ENCODE measurements around the gene RPP38.

RPP38 gene, protein sequence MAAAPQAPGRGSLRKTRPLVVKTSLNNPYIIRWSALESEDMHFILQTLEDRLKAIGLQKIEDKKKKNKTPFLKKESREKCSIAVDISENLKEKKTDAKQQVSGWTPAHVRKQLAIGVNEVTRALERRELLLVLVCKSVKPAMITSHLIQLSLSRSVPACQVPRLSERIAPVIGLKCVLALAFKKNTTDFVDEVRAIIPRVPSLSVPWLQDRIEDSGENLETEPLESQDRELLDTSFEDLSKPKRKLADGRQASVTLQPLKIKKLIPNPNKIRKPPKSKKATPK

DNA sequence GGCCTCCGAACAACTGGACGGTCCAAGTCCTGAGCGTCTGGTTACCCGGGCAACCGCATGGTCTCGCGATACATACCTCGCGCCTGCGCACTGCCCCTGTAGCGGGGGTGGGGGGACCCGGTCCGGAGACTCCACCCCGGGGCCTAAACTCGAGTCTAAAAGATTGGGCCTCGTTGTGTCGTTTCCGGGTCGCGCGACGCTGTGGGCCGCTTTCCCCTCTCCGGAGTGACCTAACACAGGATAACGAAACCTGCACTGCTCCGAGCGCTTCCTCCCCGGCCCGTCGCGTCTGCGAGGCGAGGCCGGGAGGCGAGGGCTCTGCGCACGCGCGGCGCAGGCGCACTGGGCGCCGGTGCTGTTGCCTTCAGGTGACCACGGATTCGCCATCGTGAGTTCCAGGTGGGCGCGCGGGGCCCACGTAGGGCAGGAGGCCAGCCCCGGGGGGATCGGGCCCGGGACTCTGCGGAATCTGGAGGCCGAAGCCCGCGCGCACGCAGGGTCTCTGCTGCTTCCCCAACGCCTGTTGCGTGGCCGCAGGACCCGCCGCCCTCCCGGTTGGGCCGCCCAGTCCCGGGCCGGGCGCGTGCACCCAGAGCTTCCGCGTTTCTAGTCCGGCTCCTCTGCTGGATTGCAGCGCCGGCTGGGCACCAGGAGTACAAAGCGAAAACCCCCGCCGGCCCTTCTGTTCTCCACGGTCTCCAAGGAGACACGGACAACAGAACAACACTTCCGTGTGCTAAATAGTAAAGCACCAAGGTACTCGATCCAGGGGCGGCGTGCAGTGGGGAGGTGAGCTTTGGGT is at the start of gene RPP38:
Gene RPP38 (plus strand): TSS at position 345 of the 802 bp plus-strand sequence. CDS start 5,960 bp downstream, outside the sequence.
- DNase-seq: peak; percentile 90 to 92

DNA sequence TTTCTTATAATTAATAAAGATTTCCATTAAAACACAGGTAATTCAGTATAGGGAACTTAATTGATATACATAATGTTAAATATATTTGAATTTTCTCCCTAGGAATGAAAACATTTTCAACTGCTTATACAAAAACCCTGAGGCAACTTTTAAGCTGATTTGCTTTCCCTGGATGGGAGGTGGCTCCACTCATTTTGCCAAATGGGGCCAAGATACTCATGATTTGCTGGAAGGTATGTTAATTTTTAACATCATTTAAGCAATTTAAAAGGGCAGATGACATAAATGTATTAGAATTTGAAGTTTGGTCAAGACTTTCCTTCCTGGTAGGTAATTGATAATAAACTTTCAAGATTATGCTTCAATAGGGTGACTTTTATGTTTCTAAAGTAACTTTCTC is 47.6 kb upstream of the RPP38 start:
- DNase-seq: no peak

DNA sequence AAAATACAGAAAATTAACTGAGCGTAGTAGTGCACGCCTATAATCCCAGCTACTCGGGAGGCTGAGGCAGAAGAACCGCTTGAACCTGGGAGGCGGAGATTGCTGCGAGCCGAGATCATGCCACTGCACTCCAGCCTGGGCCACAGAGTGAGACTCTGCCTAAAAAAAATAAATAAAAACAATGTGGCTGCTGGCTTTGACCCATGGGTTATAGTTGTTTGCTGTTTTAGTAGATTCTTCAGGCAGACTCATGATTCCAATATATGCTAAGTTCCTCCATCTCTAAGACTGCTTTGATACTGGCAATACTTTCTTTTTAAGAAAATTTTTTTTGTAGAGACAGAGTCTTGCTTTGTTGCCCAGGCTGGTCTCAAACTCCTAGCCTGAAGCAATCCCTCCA is 45.0 kb upstream of the RPP38 start:
- DNase-seq: no peak

DNA sequence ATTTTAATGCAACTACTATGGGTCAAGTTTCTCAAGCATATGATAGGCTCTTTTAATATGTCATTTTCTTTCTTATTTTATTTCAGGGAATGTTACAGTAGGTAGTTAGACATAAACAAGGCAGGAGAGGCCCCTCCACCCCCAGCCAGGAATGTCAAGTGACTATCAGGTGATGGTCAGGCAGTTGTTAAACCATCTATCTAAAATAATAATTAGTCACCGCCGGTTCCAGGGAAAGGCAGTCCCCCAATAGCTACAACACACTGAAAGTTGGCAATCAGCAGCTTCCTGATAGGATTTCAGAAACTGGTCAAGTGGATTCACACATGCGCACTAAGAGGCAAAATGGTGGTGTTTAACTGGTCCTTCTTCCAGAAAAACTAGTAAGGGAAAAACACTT is 44.1 kb upstream of the RPP38 start:
- no peak for DNase-seq

DNA sequence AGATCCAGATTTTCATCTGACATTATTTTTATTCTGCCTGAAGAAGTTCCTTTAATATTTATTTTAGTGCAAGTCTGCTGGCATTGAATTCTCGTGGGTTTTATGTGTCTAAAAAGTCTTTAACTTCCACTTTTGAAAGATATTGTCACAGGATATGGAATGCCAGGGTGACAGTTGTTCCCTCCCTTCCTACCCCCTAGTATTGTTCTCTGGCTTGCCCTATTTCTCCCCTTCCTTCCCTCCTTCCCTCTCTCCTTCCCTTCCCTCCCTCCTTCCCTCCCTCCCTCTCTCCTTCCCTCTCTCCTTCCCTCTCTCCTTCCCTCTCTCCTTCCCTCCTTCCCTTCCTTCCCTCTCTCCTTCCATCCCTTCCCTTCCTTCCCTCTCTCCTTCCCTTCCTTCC is 38.5 kb upstream of the RPP38 start:
- no peak for DNase-seq

DNA sequence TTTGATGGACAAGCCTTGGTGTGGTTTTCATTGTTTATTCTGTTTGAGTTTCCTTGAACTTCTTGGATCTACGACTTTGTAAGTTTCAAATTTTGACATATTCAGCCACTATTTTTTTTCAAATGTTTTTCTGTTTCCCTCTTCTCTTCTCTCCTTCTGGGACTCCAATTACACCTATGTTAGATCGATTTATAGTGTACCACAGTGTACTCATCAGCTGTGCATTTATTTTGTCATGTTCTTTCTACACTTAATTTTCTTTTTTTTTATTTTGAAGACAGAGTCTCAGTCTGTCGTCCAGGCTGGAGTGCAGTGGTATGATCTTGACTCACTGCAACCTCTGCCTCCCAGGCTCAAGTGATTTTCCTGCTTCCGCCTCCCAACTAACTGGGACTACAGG is 37.2 kb upstream of the RPP38 start:
- DNase-seq: no peak

DNA sequence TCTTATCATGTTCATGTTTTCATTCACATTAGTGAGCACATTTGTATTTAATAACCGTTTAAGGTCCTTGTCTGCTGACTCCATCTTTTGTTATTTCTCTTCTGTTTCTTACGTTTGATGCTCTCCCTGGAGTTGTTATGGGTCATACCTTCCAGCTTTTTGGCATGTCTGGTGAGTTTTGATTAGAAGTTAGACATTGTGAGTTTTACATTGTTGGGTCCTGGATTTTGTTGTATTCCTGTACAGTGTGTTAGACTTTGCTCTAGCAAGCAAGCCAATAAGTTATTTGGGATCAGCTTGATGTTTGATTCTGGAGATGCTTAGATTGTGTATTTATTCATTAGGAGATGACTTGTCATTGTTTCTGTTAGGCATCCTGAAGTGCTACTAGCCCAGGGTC is 36.5 kb upstream of the RPP38 start:
- DNase-seq: no peak

DNA sequence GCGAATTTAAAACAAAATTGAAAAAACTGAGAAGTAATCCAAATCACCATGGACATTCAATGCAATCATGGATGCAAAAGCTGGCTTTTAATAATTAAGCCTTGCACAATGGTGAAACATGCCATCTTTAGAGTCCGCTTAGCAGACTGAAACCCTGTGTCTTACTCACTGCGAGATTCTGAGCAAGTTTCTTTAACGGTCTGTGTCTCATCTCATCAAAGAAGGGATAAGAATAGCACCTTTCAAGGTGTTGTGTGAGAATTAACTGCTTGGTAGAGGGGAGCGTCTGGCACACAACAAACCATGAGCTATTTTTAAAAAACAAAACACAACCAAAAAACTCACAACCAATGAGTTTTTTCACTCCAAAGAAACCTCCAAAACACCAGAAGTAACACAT is 30.0 kb upstream of the RPP38 start:
- DNase-seq: no peak

DNA sequence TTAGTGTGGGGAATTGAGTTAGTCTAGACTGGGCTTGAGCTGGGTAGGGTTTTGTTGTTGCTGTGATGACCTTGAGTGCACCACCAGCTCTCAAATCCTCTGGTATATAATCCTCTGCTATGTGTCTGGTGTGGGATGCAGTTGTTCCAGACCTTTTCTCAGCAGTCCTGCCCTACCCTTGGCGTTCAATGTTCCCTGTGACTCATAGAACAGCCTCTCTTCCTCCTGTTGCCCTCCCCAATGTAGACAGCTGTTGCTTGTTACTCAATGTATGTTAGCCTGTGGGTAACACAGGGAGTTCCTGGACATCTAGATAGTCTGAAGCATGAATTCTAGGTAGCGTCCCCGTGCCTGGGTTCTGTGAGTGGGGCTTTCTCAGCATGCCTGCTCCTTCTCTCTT is 28.4 kb upstream of the RPP38 start:
- no peak for DNase-seq

DNA sequence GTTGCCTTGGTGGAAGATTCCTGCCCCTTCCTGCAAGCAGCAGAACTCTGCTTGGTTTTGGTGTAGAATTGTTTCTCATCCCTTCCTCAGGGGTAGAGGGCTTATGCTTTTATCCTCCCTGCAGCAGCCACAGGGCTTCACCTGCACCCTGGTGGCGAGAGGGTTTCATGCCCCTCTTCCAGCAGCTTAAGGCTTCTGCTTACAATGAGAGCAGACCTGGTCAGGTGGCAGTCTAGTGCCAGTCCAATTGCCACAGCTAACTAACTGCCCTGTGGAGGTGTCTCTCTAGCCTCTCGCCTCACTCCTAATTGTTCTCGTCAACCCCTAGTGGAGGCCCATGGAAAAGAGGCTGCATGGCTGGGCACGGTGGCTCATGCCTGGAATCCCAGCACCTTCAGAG is 27.9 kb upstream of the RPP38 start:
- DNase-seq: no peak

DNA sequence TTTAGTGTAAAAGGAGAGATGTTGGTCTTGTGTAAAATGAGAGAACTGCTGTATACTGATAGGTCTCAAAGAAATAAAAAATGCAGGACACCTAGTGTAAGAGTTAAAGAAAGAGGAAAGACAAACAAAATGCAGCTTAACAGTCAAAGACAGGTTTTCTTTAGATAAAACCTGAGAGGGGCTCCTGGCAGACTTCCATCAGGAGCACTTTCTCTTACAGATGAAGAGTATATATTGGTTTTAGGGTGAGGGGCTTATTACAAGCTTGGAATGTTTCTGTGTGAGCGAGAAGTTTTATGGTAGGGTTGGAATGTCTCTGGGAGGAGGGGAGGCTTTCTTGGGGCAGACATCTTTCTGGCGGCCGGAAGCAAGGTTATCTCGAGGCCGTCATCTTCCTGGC is 24.8 kb upstream of the RPP38 start:
- no peak for DNase-seq

DNA sequence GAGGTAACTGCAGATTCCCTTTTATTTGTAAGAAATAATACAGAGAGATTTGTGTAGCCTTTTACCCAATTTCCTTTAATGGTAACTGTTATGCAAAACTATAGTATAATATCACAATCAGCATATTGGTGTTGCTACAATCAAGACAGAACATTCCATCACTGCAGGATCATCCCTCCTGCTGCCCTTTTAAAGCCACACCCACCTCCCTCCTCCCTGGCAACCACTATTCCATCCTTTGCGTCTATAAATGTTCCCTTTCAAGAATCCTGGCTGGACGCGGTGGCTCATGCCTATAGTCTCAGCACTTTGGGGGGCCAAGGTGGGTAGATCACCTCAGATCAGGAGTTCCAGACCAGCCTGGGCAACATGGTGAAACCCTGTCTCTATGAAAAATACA is 21.7 kb upstream of the RPP38 start:
- no peak for DNase-seq

DNA sequence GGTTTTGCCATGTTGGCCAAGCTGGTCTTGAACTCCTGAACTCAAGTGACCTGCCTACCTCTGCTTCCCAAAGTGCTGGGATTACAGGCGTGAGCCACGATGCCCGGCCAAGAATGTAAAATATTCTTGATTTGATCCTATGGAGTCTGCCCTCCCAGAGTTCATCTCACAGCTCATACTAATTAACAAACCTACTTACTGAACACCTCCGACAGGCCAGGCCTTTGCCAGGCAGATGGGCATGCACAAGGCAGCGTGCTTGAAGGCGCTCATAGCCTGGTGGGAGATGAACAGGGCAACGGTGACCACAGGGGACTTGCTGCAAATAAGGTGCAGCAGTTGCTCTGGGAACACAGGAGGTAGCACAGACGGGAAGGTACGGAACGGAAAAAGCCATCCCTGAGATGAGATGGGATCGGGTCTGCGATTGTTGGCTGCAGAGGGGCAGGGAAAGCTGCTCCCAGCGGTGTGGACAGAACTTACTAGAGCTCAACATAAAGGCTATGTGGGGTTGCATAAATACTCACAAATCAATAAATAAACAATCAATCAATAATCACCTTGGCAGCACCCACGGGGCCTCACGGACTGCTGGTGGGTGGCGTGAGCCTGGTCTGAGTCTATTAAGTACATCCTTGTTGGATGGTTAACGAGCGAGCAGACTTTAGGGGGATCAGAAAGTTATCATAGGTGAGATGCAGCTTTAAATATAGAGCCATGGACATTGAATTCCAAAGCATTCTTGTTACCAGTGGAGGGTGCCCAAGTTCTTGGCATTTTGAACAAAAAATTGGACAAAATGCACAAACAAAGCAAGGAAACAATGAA is 13.3 kb upstream of the RPP38 start:
- DNase-seq: no peak

DNA sequence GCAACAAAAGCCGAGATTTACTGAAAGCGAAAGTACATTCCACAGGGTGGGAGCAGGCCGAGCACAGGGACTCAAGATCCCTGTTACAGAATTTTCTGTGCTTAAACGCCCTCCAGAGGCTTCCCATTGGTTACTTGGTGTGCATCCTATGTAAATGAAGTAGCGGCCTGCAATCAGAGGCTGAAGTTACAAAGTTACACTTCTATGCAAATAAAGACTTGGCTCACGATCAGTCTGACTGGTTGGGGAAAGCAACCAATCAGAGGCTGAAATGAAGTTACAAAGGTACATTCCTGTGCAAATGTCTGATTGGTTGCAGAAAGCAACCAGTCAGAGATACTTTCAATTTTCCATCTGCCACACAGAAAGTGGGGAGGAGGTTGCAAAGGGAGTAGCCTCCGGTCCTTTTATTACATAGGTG is 12.6 kb upstream of the RPP38 start:
- no peak for DNase-seq

DNA sequence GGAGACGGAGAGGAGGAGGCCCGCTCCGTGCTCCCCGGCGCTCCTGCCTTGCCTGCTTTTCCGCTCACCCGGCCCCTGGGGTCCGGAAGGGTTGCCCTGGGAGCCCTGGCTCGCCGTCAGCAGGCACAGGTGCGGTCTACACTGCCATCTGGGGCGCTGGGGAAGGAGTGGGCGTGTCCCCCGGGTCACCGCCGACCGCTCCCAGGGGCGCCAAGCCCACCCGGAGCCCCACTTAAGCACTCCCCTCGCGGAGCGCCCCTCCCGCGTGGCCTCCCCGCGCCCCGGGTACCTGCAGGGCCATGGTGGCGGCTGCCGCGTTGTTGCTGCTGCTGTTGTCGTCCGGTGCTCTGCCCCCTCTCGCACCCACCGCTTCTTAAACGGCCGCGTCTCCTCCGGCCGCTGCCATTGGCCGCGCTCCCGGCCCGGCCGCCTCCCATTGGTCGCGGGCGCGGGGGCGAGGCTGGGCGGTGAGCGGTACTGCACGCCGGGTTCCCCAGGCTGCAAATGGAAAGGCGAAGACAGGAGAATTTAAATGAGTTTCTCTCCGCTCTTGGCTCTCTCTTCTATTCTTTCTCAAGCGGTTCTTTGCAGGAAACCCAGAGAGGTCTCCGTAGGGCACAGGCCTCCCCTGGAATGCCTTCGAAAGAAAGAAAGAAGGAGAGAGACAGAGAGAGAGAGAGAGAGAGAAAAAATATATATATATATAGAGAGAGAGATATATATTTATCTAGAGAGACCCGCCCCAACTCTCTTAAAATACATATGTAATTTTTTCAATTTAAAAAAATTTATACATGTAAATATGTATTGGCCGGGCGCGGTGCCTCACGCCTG is 8.5 kb upstream of the RPP38 start, which contains the start of gene ACBD7:
Gene ACBD7 (minus strand): TSS at position 349 of the 834 bp plus-strand sequence. CDS start 48 bp downstream, at position 301.
- peak; percentile 66 to 69 for DNase-seq

DNA sequence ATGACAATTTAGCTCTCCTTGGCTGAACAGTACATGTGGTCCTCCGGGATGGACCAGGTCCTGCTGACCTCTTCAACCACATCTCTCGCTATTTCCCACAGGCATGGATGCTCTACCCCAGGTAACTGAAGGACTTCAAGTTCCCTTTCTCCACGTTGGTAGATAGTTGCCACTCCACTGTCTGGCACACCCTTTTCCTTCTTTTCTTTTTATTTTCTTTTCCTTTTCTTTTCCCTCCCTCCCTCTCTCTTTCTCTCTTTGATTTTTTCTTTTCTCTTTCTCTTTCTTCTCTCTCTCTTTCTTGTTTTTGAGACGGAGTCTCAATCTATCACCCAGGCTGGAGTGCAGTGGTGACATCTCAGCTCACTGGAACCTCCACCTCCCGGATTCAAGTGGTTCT is 5.7 kb upstream of the RPP38 start:
- no peak for DNase-seq

DNA sequence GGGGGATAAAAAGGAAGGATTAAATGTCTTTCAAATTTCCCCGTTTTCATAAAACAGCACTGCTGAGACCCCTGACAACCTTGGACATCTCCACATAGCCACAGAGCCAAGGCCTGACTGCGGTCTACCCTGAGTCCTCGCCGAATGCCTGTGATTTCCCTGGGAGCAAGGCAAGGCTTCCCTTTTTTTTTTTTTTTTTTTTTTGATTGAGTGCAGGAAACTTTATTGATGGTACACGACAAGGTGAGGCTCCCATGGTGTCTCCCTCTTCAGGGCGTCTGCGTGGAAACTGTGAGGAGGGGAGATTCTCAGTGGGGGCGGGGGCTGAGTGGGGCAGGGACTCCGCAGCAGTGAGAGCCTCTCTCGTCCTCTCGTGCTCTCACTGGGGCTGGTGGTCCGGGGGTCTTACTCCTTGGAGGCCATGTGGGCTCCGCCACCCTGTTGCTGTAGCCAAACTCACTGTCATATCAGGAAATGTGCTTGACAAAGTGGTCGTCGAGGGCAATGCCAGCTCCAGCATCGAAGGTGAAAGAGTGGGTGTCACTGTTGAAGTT is 4.2 kb upstream of the RPP38 start:
- no peak for DNase-seq

DNA sequence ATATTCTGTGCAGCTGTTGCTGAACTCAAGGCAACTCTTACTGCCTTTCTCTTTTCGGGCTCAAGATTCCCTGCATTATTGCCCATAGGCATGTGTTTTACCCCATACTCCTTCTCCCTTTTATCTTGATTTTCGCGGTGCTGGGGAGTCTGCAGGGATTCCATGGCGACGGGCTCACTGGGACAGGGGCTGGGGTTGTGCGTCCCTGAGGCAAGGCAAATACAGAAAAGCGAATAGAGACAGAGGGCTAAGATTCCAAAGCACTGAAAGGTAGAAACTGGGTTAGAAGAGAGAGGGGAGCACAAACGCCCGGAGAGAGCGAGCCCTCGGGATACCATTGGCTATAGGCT is 519 bp upstream of the RPP38 start:
- no peak for DNase-seq

DNA sequence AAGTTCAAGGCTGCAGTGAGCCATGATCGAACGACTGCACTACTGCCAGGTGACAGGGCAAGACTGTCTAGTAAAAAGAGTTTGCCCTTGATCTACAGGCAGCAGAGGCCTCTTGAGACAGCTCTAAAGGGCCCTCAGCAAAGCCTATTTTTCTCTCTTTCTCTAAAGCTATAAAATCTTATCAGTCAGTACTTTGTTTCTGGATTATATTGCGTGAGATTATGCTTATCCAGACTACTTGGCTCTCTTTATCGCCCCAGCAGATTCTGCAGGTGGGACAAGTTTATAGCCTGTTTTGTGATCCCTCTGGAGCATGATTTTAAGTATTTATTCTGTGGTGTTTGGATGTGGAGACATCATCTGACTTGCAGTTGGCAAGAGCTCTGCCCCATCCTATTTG is 2.7 kb downstream of the RPP38 start:
- no peak for DNase-seq

DNA sequence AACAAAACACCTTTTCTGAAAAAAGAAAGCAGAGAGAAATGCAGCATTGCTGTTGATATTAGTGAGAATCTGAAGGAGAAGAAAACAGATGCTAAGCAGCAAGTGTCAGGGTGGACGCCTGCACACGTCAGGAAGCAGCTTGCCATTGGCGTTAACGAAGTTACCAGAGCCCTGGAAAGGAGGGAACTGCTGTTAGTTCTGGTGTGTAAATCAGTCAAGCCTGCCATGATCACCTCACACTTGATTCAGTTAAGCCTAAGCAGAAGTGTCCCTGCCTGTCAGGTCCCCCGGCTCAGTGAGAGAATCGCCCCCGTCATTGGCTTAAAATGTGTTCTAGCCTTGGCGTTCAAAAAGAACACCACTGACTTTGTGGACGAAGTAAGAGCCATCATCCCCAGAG is 6.4 kb downstream of the RPP38 start:
- no peak for DNase-seq

DNA sequence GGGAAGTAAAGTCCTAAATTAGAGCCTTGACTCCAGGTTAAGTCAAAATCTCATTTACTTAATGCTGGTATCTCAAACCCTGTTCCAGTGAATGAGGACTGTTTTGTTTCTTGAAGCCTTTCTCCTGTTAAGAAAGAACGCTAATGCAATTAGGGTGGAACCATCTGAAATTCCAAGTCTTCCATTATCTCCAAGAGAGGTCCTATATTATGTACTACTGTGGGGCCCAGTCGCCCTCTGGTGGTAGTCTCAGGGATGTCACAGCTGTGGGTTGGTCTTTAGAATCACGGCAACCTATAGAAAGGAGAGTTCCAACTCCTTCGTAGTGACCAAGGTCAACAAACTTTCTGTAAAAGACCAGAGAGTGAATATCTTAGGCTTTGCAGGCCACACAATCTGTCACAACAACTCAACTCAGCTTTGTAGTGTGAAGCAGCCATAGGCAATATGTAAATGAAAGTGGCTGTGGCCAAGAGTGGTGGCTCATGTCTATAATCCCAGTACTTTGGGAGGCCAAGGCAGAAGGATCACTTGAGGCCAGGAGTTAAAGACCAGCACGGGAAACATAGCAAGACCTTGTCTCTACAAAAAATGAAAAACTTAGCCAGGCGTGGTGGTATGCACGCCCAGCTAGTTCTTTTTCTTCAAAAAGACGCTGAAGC is 9.3 kb downstream of the RPP38 start:
- peak; percentile 58 to 62 for DNase-seq

DNA sequence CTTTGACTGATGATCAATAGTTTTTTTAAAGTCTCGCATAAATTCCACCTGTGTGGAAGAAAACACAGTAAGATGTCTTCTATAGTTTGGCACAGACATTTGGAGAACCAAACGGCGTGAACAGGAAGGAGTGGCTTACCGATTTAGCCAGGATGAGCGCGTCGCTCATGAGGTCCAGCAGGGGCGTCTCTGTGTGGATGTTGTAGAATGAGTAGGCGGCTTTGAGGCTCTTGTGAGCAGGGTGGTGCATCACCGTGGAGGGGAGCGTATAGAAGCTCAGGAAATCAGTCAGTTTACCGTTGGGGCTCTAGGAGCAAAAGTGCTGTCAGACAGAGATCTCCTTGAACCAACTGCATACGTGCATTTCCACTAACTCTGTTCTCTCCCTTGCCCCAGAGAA is 15.5 kb downstream of the RPP38 start:
- no peak for DNase-seq

All from activated CD4-positive, alpha-beta T cell treated with anti-CD3 and anti-CD28 coated beads, Interleukin-2, amount 50 U/mL, for 4 hours (primary cell).